ENCODE measurements around the gene ZNF331.

The ZNF331 gene

GRCh38 chr19:53553156-53553555 lies 15.2 kb downstream of the ZNF331 start:
- TF ChIP-seq, protein P1, sequence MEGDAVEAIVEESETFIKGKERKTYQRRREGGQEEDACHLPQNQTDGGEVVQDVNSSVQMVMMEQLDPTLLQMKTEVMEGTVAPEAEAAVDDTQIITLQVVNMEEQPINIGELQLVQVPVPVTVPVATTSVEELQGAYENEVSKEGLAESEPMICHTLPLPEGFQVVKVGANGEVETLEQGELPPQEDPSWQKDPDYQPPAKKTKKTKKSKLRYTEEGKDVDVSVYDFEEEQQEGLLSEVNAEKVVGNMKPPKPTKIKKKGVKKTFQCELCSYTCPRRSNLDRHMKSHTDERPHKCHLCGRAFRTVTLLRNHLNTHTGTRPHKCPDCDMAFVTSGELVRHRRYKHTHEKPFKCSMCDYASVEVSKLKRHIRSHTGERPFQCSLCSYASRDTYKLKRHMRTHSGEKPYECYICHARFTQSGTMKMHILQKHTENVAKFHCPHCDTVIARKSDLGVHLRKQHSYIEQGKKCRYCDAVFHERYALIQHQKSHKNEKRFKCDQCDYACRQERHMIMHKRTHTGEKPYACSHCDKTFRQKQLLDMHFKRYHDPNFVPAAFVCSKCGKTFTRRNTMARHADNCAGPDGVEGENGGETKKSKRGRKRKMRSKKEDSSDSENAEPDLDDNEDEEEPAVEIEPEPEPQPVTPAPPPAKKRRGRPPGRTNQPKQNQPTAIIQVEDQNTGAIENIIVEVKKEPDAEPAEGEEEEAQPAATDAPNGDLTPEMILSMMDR (conservative IDR thresholded peaks at IDR 0.05; ENCODE audit: low read length), result no peak
- no peak for DNase-seq (ENCODE audit: low read depth)
- H3K4me3 ChIP-seq (ENCODE audit: low read length), result no peak overlapping the region

DNA sequence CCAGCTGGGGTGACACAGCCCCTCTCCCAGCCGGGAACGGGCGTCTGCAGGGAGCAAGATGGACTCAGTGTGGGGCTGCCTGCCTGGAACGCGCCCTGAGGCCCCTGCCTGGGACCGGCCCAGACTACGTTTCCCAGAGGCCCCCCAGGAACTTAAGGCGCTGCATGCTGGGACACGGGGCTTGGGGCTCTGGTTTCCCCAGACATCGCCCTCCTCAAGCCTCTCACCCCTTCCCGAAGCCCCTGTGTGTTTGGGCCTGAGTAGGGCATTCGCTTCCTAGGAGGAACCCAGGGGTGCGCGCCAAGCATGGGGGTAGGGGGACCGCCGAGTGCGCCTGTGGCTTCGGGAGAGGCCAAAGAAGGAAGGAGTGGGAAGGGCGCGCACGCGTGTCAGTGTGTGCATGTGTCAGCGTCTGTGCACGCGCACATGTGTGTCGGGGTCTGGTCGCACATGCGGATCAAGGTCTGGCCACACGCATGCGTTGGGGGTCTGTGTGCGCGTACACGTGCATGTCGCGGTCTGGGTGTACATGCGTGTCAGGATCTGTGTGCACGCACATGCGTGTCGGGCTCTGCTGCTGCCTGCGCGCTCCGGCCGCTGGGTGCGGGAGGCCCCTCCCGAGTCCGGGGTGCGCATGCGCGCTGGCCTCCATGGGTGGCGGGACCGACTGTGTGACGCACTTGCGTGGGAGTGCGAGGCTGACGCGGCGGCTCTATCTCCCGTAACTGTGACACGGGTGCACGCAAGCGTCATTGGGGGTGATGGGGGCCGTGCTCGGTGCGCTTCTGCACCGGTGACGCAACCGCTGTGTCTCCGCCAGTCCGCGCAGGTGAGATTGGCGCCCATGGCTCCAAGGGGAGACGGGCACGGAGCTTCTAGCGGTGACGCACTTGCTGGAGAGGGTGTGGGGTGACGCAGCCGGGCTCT lies 16.2 kb downstream of the ZNF331 start:
- TF ChIP-seq, protein P1 (conservative IDR thresholded peaks at IDR 0.05; ENCODE audit: low read length), result no peak
- peak; percentile 84 for DNase-seq (ENCODE audit: low read depth)
- H3K4me3 ChIP-seq (ENCODE audit: low read length), result peak overlapping the region; percentile 77

- TF ChIP-seq, protein P1 (conservative IDR thresholded peaks at IDR 0.05; ENCODE audit: low read length), result no peak
- DNase-seq (ENCODE audit: low read depth), result no peak
- H3K4me3 ChIP-seq (ENCODE audit: low read length), result peak overlapping the region; percentile 77
These were observed 16.9 kb downstream of the ZNF331 start for GRCh38 chr19:53554804-53555203.

GRCh38 chr19:53555352-53555751 lies 17.4 kb downstream of the ZNF331 start:
- peak overlapping the region; percentile 77 for H3K4me3 ChIP-seq (ENCODE audit: low read length)
- TF ChIP-seq, protein P1 (conservative IDR thresholded peaks at IDR 0.05; ENCODE audit: low read length), result no peak
- no peak for DNase-seq (ENCODE audit: low read depth)

DNA sequence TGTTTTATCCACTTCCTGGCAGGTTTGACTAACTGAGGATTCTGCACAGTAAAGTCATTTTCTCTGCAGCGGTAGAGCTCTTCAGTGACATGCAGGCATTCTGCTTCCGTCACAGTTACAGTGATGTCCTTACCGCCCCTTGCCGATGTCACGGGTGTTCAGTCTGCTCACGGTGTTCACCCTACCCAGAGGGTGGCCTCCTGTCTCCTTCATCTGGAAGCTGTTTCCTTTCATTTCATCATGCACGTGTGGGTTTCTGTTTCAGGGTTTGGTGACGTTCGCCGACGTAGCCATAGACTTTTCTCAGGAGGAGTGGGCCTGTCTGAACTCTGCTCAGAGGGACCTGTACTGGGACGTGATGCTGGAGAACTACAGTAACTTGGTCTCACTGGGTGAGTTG lies 33.4 kb downstream of the ZNF331 start:
- no peak for DNase-seq (ENCODE audit: low read depth)
- TF ChIP-seq, protein P1 (conservative IDR thresholded peaks at IDR 0.05; ENCODE audit: low read length), result no peak
- H3K4me3 ChIP-seq (ENCODE audit: low read length), result no peak overlapping the region

GRCh38 chr19:53576941-53577653 lies 39.2 kb downstream of the ZNF331 start:
- no peak overlapping the region for H3K4me3 ChIP-seq (ENCODE audit: low read length)
- TF ChIP-seq, protein P1 (conservative IDR thresholded peaks at IDR 0.05; ENCODE audit: low read length), result no peak
- no peak for DNase-seq (ENCODE audit: low read depth)

Data from AG10803 (cell line).